ENCODE data around the gene ADGRF3. TPM values are rescaled to one million over a fixed set of nuclear protein-coding genes. Genes with fewer than 3 reads are reported as not detected.
"Not testable (repeated sequence)": the region's sequence is repeated elsewhere in the genome, so short reads cannot be mapped to it uniquely, and the experiment has no call there.

Gene ADGRF3
- polyA plus RNA-seq, 1 of the 3 experiments (the other 2 are of a cell fraction) = 0.31 TPM

GRCh38 chr2:26305540-26305939 is 41.0 kb downstream of the ADGRF3 start (continued):
- TF ChIP-seq EZH2phosphoT487 (IDR thresholded peaks at IDR 0.05; ENCODE audit: borderline replicate concordance, low read depth) (no peak), MXI1 (IDR thresholded peaks at IDR 0.05; ENCODE audit: low read depth, low read length) (no peak), SMC3 (IDR thresholded peaks at IDR 0.05; ENCODE audit: low read depth, low read length) (no peak), USF1 (IDR thresholded peaks at IDR 0.05; ENCODE audit: borderline replicate concordance, low read depth) (no peak), CHD2 (IDR thresholded peaks at IDR 0.05; ENCODE audit: low read length, partially characterized antibody) (no peak)

GRCh38 chr2:26305094-26305493 is 41.5 kb downstream of the ADGRF3 start:
- H3K27me3 ChIP-seq (ENCODE audit: insufficient read depth); POLR2A ChIA-PET; H3K9me2 ChIP-seq; H3F3A ChIP-seq (replicated peaks; ENCODE audit: insufficient read depth); H2AFZ ChIP-seq (ENCODE audit: low read depth); H3K4me3 ChIP-seq (ENCODE audit: low read depth in 2 of 2, low read length in 1 of 2); H3K4me1 ChIP-seq (ENCODE audit: control insufficient read depth in 1 of 2, insufficient read depth in 2 of 2, low read depth in 1 of 2, low read length in 1 of 2); H3K36me3 ChIP-seq (replicated peaks in 1 of 2; ENCODE audit: control insufficient read depth in 1 of 2, insufficient read depth in 2 of 2, low read length in 1 of 2); H3K79me2 ChIP-seq (ENCODE audit: insufficient read depth); H3K4me2 ChIP-seq; DNase-seq; H3K9me3 ChIP-seq; H3K27ac ChIP-seq (ENCODE audit: low read depth in 2 of 2, low read length in 1 of 2); H3K9ac ChIP-seq; H4K20me1 ChIP-seq (ENCODE audit: insufficient read depth): not testable (repeated sequence)
- CTCF ChIA-PET = interaction anchor here (1.0 to 2.1 kb wide), 3 partner anchors 11 to 272 kb away, joined by 3 to 5 read pairs (median 5); no protein-coding TSS in a partner anchor
- 75% methylated on average over 7 of the region's 7 CpGs for WGBS (ENCODE audit: low lambda C conversion rate)

- Histone ChIP-seq H3K27ac (ENCODE audit: low read depth in 2 of 2, low read length in 1 of 2) (no peak overlapping the region), H3K27me3 (ENCODE audit: insufficient read depth) (no peaks in the 10 kb centered on the region), H3F3A (replicated peaks; ENCODE audit: insufficient read depth) (no peaks in the 10 kb centered on the region), H2AFZ (ENCODE audit: low read depth) (no peak overlapping the region), H3K9ac (no peak overlapping the region), H3K9me3 (no peaks in the 10 kb centered on the region), H3K4me2 (no peak overlapping the region), H3K4me3 (ENCODE audit: low read depth in 2 of 2, low read length in 1 of 2) (no peak overlapping the region), H3K79me2 (ENCODE audit: insufficient read depth) (no peaks in the 10 kb centered on the region), H3K9me2 (no peaks in the 10 kb centered on the region), H3K36me3 (replicated peaks in 1 of 2; ENCODE audit: control insufficient read depth in 1 of 2, insufficient read depth in 2 of 2, low read length in 1 of 2) (no peaks in the 10 kb centered on the region), H4K20me1 (ENCODE audit: insufficient read depth) (no peaks in the 10 kb centered on the region), H3K4me1 (ENCODE audit: control insufficient read depth in 1 of 2, insufficient read depth in 2 of 2, low read depth in 1 of 2, low read length in 1 of 2) (peaks cover 0 to 2% of the 10 kb centered on the region in 2 experiments; a peak in 1 of 4 replicates)
- ChIA-PET CTCF (interaction anchor here (1.1 to 1.2 kb wide), 2 partner anchors 9 to 43 kb away, joined by 3 to 4 read pairs; no protein-coding TSS in a partner anchor), POLR2A (no interaction called here)
- 68% methylated on average over 6 of the region's 6 CpGs for WGBS (ENCODE audit: low lambda C conversion rate)
- DNase-seq = no peak
- TF ChIP-seq SMC3 (IDR thresholded peaks at IDR 0.05; ENCODE audit: low read depth, low read length) (no peak), IRF3 (IDR thresholded peaks at IDR 0.05; ENCODE audit: low read depth, low read length) (no peak), MEF2A (IDR thresholded peaks at IDR 0.05; ENCODE audit: borderline replicate concordance, low read depth) (no peak), EZH2phosphoT487 (IDR thresholded peaks at IDR 0.05; ENCODE audit: borderline replicate concordance, low read depth) (no peak), REST (IDR thresholded peaks at IDR 0.05; ENCODE audit: low read depth, low read length) (no peak), RCOR1 (IDR thresholded peaks at IDR 0.05; ENCODE audit: low read length) (no peak), NRF1 (IDR thresholded peaks at IDR 0.05; ENCODE audit: low read depth, low read length) (no peak), USF1 (IDR thresholded peaks at IDR 0.05; ENCODE audit: borderline replicate concordance, low read depth) (no peak), JUND (IDR thresholded peaks at IDR 0.05) (no peak), RAD21 (IDR thresholded peaks at IDR 0.05; ENCODE audit: low read length) (no peak), TCF12 (IDR thresholded peaks at IDR 0.05) (no peak), CHD2 (IDR thresholded peaks at IDR 0.05; ENCODE audit: low read length, partially characterized antibody) (no peak), RXRA (IDR thresholded peaks at IDR 0.05; ENCODE audit: borderline replicate concordance, low read depth) (no peak), GABPA (IDR thresholded peaks at IDR 0.05; ENCODE audit: low read depth) (no peak)
Measured at GRCh38 chr2:26302846-26303245, 43.7 kb downstream of the ADGRF3 start.

Measured in SK-N-SH (cell line).